ENCODE measurements around the gene ZBTB24.
"Not testable (repeated sequence)": the region's sequence is repeated elsewhere in the genome, so short reads cannot be mapped to it uniquely, and the experiment has no call there.

The ZBTB24 gene

DNA sequence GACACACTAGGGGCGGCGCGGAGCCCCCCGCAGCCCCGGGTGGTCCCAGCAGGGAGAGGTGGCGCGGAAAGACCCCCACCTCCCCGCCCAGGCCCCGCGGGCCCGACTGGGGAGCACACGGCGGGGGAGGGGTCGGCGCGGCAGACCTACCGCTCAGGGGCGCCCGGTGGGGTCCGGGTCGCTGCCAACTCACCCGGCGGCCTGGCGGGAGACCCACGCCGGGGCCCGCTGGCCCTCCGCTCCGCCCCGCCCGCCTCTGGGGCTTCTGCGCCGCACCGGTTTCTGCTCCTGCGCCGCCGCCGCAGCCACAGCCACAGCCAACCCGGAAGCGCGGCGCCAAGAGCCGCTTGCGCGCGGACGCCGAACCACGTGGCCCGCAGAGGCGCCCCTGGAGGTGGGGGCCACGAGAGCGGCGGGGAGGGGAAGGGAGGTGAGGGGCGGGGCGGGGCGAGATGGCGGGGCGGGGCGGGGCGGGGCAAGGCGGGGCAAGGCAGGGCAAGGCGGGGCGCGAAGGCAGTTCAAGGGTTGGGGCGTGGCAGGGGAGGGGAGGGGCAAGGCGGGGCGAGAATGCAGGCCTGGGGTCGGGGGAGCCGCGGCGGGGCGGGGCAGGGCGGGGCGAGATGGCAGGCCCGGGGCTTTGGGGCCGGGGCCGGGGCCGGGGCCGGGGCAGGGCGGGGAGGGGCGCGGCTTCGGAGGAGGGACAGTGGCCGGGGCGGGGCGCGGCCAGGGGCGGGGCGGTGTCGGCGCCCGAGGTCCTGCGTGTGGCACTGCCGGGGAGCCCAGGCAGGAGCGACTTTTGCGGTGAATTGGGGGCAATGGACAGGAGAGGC, at the start of gene ZBTB24:
TSS of gene ZBTB24 (minus strand) at position 315 of the 830 bp plus-strand sequence. CDS start 1,193 bp downstream, outside the sequence.
- DNase-seq, result peak; percentile 92

DNA sequence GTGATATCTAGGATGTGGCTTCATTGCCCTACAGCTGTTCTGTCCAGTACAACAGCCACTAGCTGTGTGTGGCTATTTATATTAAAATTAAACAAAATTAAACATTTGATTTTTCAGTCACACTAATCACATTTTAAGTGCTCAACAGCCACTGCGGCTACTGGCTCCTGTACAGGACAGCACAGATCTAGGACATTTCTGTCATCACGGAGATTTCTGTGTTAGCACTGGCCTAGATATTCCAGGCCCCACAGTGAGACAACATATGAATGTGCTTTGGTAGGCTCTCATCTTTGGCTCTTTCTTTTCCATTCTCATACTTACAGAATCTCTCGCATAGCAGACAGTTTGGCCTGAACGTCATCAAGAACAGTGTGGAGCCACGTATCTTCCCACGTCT, 48.4 kb upstream of the ZBTB24 start:
- no peak for DNase-seq

DNA sequence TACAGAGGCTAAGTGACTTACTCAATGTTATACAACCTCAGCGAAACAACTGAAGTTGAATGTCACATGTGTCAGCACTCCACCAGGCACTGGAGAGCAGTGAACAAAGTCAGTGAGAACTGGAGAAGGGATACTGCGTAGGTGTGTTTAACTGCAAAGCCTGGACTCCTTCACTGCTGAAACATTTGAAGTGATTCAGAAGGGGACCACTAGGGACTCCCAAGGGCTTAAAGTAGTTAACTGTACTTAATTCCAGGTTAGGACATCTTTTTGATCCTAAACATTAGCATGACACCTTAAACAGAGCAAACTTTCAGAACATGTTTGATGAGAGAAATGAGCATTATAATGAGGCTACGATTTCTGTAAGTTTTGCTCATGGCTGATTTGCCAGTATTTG, 45.0 kb upstream of the ZBTB24 start:
- DNase-seq, result no peak

DNA sequence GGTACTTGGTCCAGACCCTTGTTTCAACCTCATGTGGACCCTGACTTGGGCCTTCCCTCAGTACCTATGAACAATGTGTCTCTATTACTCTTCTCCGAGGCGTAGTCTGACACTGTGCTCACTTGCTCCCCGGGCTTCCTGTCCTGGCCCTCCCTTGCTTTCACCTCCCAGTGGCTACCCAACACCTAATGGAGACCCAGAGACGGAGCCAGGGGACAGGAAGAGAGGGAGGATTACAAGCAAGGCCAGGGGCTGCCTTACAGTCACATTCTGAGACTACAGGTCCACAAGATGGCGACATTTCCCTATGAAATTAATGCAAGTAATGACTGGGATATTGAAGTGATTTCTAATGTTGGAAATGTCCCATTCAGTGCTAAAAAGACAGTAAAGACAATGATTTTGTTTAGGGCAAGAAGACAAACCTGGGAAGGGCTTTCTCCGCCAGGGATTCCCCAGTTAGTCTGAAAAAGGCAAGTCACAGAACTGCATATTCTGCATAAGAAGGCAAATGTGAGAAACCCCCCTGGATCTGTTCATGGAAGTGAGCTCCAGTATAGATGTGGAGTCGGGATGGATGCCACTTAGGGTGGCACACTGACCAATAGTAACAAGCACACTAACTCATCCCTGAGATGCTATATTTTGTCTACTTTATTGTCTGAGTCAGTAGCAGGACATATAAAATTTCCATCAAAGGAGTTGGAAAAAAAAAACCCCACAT, 44.0 kb upstream of the ZBTB24 start:
- peak; percentile 6 for DNase-seq

DNA sequence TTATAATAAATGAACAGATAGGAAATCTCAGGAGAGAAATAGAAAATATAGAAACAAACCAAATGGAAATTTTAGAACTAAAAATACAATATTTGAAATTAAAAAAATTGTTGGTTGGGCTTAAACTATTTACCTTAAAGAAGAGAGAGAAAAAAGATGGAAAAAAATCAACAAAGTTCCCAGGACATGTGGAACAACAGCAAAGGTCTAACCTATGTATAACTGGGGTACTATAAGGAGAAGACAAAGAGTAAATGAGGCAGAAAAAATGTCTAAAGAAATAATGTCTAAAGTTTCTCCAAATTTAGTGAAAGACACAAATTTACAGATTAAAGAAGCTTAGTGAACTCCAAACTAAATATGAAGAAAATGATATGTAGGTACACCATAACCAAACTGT, 41.1 kb upstream of the ZBTB24 start:
- no peak for DNase-seq

DNA sequence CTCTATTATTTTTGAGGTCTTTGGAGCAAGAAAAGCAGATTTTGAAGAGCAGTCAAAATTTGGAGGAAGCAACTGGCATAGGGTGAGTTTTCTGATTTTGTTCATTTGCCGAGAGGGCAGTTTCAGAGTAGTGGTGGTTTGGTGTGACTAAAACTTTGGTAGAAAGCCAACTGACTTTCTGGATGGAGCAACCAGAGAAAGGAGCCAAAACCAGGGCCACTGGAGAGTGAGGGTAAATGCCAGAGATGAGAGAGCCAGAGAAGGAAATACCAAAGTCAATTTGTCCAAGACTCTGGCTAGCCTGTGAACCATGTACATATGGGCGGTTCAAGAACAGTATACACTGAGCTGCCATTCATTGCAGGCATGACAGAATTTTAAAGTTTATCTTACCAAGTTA, 40.5 kb upstream of the ZBTB24 start:
- no peak for DNase-seq

DNA sequence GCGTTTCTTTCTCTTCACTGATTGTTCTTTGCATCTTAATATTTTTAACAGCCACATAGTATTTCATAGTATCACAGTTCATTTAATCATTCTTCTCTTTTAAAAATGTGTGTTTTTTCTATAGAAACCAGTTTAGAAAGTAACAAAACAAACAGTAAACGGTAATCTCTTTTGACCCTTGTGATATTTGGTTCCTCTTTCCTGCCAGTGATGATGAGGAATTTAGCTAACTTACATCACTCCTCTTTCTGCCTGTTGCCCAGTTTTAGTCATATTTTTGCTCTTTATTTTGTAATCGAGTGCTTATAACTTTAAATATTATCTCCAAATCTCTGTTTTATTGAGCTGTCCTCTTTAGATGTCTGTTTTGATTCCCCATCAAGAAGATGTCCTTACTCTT, 38.1 kb upstream of the ZBTB24 start:
- DNase-seq, result no peak

DNA sequence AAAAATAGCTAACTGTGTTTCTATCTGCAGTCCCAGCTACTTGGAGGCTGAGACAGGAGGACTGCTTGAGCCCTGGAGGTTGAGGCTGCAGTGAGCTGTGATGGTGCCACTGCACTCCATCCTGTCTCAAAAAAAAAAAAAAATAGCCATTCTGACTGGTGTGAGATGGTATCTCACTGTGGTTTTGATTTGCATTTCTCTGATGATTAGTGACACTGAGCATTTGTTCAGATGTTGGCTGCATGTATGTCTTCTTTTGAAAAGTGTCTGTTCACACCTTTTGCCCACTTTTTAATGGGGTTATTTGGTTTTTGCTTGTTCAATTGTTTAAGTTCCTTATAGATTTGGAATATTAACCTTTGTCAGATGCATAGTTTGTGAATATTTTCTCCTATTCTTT, 36.6 kb upstream of the ZBTB24 start:
- DNase-seq, result not testable (repeated sequence)

DNA sequence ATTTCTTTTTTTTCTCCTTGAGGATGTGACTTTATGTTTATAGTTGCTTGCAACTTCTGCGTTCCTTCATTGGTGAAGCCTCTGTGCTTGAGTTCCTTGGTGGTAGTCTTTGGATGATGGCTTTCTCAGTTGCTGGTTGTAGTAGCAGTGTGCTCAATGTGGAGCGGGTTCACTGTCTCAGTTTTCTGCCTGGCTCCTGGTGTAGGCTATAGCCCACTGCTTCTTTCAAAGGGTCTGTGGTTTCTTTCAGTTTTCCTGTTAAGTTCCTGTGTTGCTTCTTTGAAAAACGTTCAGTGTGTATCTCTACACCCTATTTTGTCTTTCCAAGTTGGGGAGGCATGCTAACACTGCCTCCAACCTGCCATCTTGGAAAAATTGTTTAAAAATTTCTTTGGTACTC, 33.9 kb upstream of the ZBTB24 start:
- DNase-seq, result no peak

DNA sequence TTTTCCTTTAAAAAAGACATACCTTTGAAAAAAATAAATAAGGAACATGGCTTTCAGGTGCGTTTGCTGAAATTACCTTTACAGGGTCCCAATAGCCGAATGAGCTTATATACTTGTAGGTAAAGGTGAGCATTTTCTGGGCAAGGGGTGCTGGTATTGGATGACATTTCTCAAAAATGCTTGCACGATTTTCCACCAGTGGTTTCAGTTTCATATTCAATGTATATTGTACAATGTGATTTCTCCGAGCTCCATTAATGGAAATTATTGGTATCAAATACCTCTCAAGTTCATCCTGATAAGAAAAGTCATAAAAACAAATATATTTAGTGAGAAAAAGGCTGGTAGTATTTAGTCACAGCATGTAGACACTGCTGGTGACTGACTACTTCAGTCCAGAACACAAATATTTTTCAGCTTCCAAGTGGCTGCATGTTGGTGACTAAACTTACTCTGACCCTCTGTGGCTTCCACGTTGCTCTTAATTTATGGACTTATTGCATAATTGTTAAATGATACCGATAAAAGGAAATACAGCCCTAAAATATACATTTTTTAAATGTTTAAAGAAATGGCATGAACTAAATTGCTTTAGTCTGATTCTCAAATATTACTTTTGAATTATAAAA, 32.9 kb upstream of the ZBTB24 start:
- no peak for DNase-seq

DNA sequence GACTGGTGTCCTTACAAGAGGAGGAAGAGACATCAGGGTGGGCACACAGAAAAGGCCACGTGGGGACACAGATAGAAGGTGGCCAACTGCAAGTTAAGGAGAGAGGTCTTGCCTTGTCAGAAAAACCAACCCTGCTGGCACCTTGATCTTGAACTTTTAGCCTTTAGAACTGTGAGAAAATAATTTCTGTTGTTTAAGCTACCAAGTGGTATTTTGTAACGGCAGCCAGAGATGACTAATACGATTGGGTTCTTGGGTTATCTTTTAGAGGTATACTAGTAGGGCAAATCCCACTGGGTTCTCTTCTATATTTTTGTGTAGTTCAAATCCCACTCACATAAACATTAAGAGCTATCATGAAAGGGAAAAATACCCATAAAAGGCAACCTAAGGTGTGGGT, 31.9 kb upstream of the ZBTB24 start:
- DNase-seq, result no peak

DNA sequence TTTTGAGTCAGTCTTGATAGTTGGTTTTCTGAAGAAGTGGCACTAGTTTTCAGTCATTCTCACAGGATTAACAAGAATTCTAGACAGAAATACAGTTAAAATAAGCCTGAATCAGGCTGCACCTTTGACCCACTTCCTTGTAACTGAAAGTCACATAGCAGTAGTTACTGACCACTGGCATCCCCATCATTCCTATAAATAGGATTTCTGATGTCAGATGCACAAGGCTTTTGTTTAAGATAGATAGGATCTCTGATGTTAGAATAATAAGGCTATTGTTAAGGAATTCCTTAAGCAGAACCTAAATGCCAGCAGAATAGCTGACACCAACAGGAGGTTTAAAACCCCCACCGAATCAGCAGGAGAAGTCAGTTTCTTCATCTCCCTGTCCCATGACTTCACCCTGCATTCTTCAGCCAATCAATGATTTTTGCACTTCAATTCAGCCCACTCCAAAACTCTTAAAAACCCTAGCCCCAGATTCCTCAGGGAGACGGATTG, 30.6 kb upstream of the ZBTB24 start:
- no peak for DNase-seq

DNA sequence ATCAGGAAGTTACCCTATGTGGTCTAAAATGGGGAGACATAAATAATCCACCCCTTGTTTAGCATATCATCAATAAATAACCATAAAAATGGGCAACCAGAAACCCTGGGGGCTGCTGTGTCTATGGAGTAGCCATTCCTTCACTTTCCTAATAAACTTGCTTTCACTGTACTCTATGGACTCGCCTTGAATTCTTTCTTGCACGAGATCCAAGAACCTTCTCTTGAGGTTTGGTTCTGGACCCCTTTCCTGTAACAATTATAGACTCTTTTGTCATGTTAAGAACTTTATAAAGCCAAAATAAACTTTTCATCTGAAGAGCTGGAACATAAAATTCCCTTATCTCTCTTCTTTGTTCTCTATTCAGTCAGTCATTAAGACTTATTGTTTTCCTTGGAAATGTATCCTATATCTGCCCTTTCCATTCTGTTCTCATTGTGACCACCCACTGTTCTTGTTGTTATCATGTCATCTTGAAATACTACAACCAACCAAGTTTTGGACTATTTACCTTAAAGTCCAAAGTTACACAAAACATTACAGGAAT, 29.3 kb upstream of the ZBTB24 start:
- DNase-seq, result no peak

DNA sequence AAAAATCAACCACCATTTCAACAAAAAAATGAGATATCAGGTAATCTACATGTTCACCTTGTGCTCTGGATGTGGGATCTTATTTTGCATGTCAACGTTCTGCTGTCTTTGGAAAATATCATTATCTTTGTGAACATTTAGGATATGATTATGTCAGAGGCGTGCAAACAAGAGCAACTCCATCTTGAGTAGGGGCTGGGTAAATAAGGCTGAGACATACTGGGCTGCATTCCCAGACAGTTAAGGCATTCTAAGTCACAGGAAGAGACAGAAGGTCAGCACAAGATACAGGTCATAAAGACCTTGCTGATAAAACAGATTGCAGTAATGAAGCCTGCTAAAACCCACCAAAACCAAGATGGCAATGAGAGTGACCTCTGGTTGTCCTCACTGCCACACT, 28.8 kb upstream of the ZBTB24 start:
- no peak for DNase-seq

DNA sequence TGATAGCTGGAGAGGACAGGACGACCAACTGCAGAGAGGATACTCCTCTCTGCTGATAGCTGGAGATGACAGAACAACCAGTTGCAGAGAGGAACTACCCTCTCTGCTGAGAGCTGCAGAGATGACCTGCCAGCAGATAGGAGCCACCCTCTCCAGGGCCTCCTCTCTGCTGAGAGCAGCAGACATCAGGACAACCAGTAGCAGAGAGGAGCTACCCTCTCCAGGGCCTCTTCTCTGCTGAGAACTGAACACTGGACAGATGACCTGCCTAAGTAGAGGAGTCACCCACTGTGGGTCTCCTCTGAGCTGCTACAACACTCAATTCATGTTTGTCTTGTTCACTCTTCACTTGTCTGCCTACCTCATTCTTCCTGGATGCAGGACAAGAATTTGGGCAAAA, 27.3 kb upstream of the ZBTB24 start:
- DNase-seq, result no peak

DNA sequence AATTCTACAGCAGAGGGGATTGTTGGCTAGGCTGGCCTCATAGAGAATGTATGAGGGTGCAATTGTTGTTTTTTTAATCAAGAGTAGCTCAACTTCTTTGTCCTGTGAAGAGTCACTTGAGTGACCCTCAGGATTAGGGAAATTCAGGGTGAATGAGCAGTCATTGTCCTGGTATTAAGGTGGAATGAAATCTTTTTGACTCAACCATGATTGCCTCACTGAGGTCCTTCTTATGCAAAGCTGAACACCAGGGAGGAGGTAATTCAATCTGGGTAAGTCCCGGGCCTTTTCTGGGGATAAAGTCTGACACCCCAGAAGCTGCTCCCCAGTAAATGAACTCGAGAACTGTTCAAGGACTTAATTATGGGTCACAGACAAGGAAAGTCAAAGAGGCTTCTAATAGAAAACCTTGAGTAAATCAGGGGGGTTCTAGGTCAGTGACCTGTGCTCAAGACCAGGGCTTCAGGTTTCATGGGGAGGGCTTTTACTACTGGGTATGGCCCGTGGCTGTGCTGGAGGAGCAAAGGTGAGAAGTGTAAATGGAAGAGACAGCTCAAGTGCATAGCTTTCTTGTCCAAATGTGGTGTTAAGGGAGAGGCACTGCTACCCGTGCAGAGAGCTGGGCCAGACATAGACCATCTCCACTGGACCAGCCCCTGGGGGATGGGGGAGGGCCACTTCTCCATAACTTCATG, 25.3 kb upstream of the ZBTB24 start:
- no peak for DNase-seq

DNA sequence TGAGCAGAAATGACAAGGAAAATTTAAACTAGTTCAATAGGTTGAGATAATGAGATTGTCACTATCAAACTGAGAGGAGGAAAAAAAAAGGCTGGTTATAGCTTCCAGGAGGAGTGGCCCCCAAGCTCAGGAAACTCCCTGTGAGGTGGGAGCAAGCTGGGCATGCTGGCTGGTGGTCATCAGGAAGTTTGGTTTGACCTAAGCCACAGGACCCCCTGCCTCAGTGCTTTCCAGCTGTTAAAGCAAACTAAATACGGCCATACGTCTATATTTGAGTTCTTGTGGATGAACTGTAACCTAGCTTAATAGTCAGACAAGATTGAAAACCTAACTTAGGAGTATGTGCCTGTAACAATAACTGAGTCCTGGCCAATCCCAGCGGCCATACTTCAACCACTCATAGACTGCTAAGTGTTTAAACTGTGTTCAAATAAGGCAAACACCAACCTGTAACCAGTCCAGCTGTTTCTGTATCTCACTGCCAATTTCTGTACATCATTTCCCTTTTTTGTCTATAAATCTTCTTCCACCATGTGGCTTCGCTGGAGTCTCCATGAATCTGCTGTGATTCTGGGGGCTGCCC, 24.6 kb upstream of the ZBTB24 start:
- no peak for DNase-seq

DNA sequence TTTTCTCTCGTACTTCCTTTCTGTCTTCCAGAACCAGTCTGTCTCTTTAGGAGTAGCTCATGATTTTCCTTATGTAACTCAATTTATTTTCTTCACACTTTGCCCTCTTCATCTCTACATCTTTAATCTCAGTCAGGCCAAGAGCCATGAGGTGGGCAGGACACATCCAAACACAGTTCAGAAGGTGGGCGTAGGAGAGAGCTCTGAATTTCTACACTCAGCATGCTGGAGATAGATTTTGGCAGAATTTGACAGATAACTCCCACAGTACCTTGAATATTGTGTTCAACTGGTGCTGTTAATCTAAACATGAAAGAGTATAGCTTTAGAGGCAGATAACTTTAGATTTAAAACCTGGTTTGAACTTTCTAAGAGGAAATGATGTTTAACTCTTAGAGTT, 23.8 kb upstream of the ZBTB24 start:
- no peak for DNase-seq

DNA sequence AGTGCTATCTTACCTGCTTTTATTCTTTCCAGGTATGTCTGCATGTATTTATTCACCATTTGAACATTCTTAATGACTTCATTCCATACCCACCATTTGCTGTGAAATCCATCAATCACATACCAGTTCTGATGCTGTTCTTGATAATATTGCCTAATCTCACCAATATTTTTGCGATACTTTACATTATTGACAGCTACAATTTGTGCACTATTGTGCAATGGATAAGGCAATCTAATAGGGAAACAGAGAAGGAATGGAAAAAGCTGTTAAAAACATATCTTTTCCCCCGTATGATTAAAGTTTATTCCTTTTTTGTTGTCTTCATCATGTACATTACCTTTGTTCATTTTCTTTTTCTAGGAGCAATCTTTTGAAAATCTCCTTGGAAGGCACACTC, 23.3 kb upstream of the ZBTB24 start:
- no peak for DNase-seq

DNA sequence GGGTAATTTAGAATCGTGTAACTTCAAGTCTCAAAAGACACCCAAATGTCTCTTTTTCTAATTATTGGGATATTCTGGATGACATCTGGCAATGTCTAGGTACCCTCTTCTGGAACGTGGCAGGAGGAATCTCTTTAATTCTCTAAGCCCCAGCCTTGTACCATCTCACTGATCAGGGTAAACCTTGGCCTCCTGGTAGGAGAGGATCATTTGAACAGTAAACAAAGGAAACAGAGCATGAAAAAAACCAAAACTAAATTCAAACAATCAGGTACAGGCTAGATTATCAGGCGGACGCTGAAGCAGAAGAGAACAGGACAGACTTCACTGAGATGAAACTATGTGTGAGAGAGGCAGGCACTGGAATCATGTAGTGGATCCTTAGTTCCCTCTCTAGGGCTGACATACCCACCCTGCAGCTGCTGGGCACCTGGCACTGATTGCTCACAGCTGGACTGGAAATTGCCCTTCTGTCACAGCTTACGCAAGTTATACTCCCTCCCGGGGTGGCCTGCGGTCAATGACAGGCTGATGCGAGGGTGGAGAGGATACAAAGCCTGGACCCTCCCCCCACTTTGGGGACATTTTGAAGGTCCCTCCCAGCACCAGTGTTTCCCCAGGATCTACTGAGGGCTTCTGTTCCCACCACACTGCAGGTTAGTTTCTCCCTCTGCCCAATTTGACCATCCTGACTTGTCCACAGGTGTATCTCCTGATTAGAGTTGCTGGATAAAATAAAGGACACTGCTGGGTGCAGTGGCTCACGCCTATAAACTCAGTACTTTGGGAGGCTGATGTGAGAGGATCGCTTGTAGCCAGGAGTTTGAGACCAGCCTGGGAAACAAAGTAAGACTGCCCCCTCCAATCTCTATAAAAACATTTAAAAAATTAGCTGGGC, 20.6 kb upstream of the ZBTB24 start:
- no peak for DNase-seq

DNA sequence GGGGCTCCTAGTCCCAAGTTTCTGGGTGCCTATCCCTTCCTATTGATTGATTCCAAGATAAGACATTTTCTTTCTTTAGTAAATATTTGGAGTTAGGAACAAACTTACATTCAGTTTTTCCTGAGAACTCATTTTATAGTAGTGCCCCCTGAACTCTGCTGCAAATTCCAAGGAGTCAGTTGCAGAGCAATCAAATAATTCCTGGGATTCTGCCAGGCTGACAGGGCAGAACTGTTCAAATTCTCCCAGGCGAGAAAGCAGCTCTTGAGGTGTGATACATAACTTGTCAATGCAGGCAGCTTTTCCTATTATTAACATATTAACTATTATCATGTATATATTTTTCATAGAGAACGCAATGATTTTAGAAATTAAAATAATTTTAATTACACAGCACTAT, 15.9 kb upstream of the ZBTB24 start:
- DNase-seq, result no peak

Data from NK-92 treated with Interleukin-12 subunit alpha and Interleukin-12 subunit beta, amount 100 ng/mL, for 24 hours (cell line).